Tibial nerve (tissue), 4 donors: Measurements from ENCODE around the gene TMEM217. TPM values are rescaled to one million over a fixed set of nuclear protein-coding genes. Genes with fewer than 3 reads are reported as not detected.

Source experiments
- DNase-seq, 2 donors: peaks; one replicate each; pipeline ENCODE4 v3.0.0-alpha.2; 2019; ENCODE audit warnings: low spot score in 2 of 2
- H3K27ac ChIP-seq, 4 donors: fragments of 200-600 bp; sonication (generic) in 3 of 4; one replicate each; pipeline ENCODE4 v1.5.1; 2017 to 2019; ENCODE audit warnings: mild to moderate bottlenecking in 1 of 4
- H3K27me3 ChIP-seq, 2 donors: fragments of 200-600 bp; sonication (generic) in 1 of 2; one replicate each; pipeline versions ENCODE4 v1.5.1 to v1.6.0; 2017 to 2019
- H3K36me3 ChIP-seq, 3 donors: fragments of 200-600 bp; sonication (generic); one replicate each; pipeline ENCODE4 v1.5.1; 2018 to 2019
- H3K4me1 ChIP-seq, 4 donors: fragments of 200-600 bp; sonication (generic) in 3 of 4; one replicate each; pipeline ENCODE4 v1.5.1; 2017 to 2019
- H3K4me3 ChIP-seq, 4 donors: fragments of 200-600 bp; sonication (generic) in 3 of 4; one replicate each; pipeline ENCODE4 v1.5.1; 2017 to 2019; ENCODE audit warnings: mild to moderate bottlenecking in 1 of 4, moderate library complexity in 1 of 4
- H3K9me3 ChIP-seq, 4 donors: fragments of 200-600 bp; sonication (generic) in 3 of 4; one replicate each; pipeline ENCODE4 v1.5.1; 2017 to 2019
- CTCF ChIP-seq, 5 experiments: fragments of 200-600 bp in 3 of 5; fragments of 450-650 bp in 2 of 5; sonication (generic) in 3 of 5; IDR thresholded peaks; one replicate each; pipeline ENCODE4 v1.5.1; 2016 to 2019; ENCODE audit warnings: antibody characterized with exemption in 5 of 5, mild to moderate bottlenecking in 3 of 5, moderate library complexity in 2 of 5
- EP300 ChIP-seq, 2 donors: sonication (generic); formaldehyde crosslinking; IDR thresholded peaks; one replicate each; pipeline ENCODE4 v1.6.1; 2017; ENCODE audit warnings: antibody characterized with exemption in 2 of 2, mild to moderate bottlenecking in 1 of 2
- POLR2A ChIP-seq, 2 donors: fragments of 450-650 bp; IDR thresholded peaks; one replicate each; pipeline ENCODE4 v1.6.1; 2017; ENCODE audit warnings: antibody characterized with exemption in 2 of 2, mild to moderate bottlenecking in 2 of 2, moderate library complexity in 2 of 2
- WGBS, 2 donors: methylation state at CpG; one replicate each; pipeline ENCODE4 v1.1.5; 2018; 5-methylcytosine and 5-hydroxymethylcytosine counted together
- total RNA-seq, 4 donors: library from RNA; depleted of rRNA; stranded (reverse); fragments of >200 nt; gene quantifications; one replicate each; pipeline ENCODE4 v1.1.0, GENCODE V29; 2016

The TMEM217 gene
- total RNA-seq, 4 donors from 2014 or later = 0.39 to 1.2 TPM; not detected in 2

GRCh38 chr6:37238381-37238780, 19.6 kb downstream of the TMEM217 start:
- TF ChIP-seq POLR2A (IDR thresholded peaks at IDR 0.05) = no peak
- no peak for TF ChIP-seq EP300 (IDR thresholded peaks at IDR 0.05)
- no peak for TF ChIP-seq CTCF (IDR thresholded peaks at IDR 0.05)
- Histone ChIP-seq H3K27ac (no peak overlapping the region), H3K9me3 (no peaks in the 10 kb centered on the region), H3K4me1 (peaks cover 0 to 34% (median 6%) of the 10 kb centered on the region in 4 donors), H3K27me3 (no peaks in the 10 kb centered on the region), H3K4me3 (no peak overlapping the region), H3K36me3 (no peaks in the 10 kb centered on the region)
- 90 to 91% methylated on average over 1 of the region's 1 CpG for WGBS, 2 donors
- DNase-seq = no peak

GRCh38 chr6:37237789-37238188, 20.2 kb downstream of the TMEM217 start:
- Histone ChIP-seq H3K4me3 (no peak overlapping the region), H3K4me1 (peaks cover 0 to 28% (median 4%) of the 10 kb centered on the region in 4 donors), H3K27ac (no peak overlapping the region)

GRCh38 chr6:37236921-37237320, 21.0 kb downstream of the TMEM217 start:
- Histone ChIP-seq H3K36me3 (no peaks in the 10 kb centered on the region), H3K9me3 (no peaks in the 10 kb centered on the region), H3K27ac (no peak overlapping the region), H3K4me1 (peaks cover 0 to 21% (median 2%) of the 10 kb centered on the region in 4 donors), H3K27me3 (no peaks in the 10 kb centered on the region), H3K4me3 (no peak overlapping the region)
- WGBS, 2 donors = 64 to 73% methylated on average over 2 of the region's 2 CpGs
- DNase-seq = no peak
- no peak for TF ChIP-seq CTCF (IDR thresholded peaks at IDR 0.05)
- no peak for TF ChIP-seq EP300 (IDR thresholded peaks at IDR 0.05)
- TF ChIP-seq POLR2A (IDR thresholded peaks at IDR 0.05) = no peak

More at GRCh38 chr6:37237789-37238188, 20.2 kb downstream of the TMEM217 start:
- DNase-seq = no peak
- Histone ChIP-seq H3K36me3 (no peaks in the 10 kb centered on the region), H3K9me3 (no peaks in the 10 kb centered on the region), H3K27me3 (no peaks in the 10 kb centered on the region)
- TF ChIP-seq CTCF (IDR thresholded peaks at IDR 0.05) (no peak), POLR2A (IDR thresholded peaks at IDR 0.05) (no peak), EP300 (IDR thresholded peaks at IDR 0.05) (no peak)

- 79 to 83% methylated on average over 7 of the region's 7 CpGs for WGBS, 2 donors
- Histone ChIP-seq H3K9me3 (no peaks in the 10 kb centered on the region), H3K27me3 (no peaks in the 10 kb centered on the region), H3K4me3 (no peak overlapping the region), H3K27ac (no peak overlapping the region), H3K36me3 (no peaks in the 10 kb centered on the region), H3K4me1 (no peaks in the 10 kb centered on the region)
- no peak for TF ChIP-seq EP300 (IDR thresholded peaks at IDR 0.05)
- no peak for TF ChIP-seq CTCF (IDR thresholded peaks at IDR 0.05)
- TF ChIP-seq POLR2A (IDR thresholded peaks at IDR 0.05) = no peak
- DNase-seq = no peak
These were observed 24.4 kb downstream of the TMEM217 start for GRCh38 chr6:37233541-37233940.

- Histone ChIP-seq H3K27ac (no peak overlapping the region), H3K27me3 (no peaks in the 10 kb centered on the region), H3K4me3 (no peak overlapping the region), H3K9me3 (no peaks in the 10 kb centered on the region), H3K36me3 (no peaks in the 10 kb centered on the region), H3K4me1 (no peaks in the 10 kb centered on the region)
- 82 to 86% methylated on average over 5 of the region's 5 CpGs for WGBS, 2 donors
- TF ChIP-seq EP300 (IDR thresholded peaks at IDR 0.05) (no peak), POLR2A (IDR thresholded peaks at IDR 0.05) (no peak), CTCF (IDR thresholded peaks at IDR 0.05) (no peak)
- DNase-seq = no peak
These were observed 25.4 kb downstream of the TMEM217 start for GRCh38 chr6:37232430-37233017.
